OCI-LY7 (cell line): ENCODE measurements around the gene TCF12. TPM values are rescaled to one million over a fixed set of nuclear protein-coding genes. Genes with fewer than 3 reads are reported as not detected.

ENCODE experiments used
- BruUV-seq: library from RNA; stranded (reverse); fragments of 400-500 nt; replicated peaks from 2 replicates; lab custom pipeline; 2021; lab: Mats Ljungman, UMichigan
- CTCF ChIA-PET: fragments of 300-600 bp; sonication (Branson Sonifier 250); formaldehyde crosslinking; loops from one replicate; lab custom pipeline; 2022; ENCODE audit warnings: antibody characterized with exemption; ENCODE audit not compliant: unreplicated experiment; lab: Charles Lee
- POLR2A ChIA-PET: fragments of 300-600 bp; sonication (Branson Sonifier 250); formaldehyde crosslinking; loops from one replicate; lab custom pipeline; 2022; ENCODE audit warnings: antibody characterized with exemption; lab: Charles Lee
- DNase-seq: peaks from one replicate; pipeline ENCODE4 v3.0.0-alpha.2; 2015; ENCODE audit warnings: low spot score
- H2AFZ ChIP-seq: fragments of 200-600 bp; sonication (generic), shearing (Covaris generic); 2 replicates; pipeline ENCODE4 v1.6.1; 2014; ENCODE audit warnings: mild to moderate bottlenecking, antibody characterized with exemption, low read length, moderate library complexity
- H3K27ac ChIP-seq: fragments of 200-600 bp; sonication (generic); 2 replicates; pipeline ENCODE4 v1.5.1; 2014; ENCODE audit warnings: mixed run types, low read depth, mild to moderate bottlenecking, moderate library complexity, low read length, inconsistent platforms; ENCODE audit not compliant: poor library complexity, severe bottlenecking
- H3K36me3 ChIP-seq: fragments of 200-600 bp; sonication (generic); 2 replicates; pipeline ENCODE4 v1.6.1; 2014; ENCODE audit warnings: mild to moderate bottlenecking, antibody characterized with exemption, low read length, moderate library complexity, mixed read lengths; ENCODE audit not compliant: insufficient read depth
- H3K4me1 ChIP-seq: fragments of 200-600 bp; sonication (generic); 2 replicates; pipeline ENCODE4 v1.5.1; 2014; ENCODE audit warnings: mild to moderate bottlenecking, low read length; ENCODE audit not compliant: insufficient read depth, poor library complexity, severe bottlenecking
- H3K4me2 ChIP-seq: fragments of 200-600 bp; sonication (generic); 2 replicates; pipeline ENCODE4 v1.6.1; 2014; ENCODE audit warnings: mild to moderate bottlenecking, low read length
- H3K4me3 ChIP-seq: fragments of 200-600 bp; sonication (generic); 2 replicates; pipeline ENCODE4 v1.5.1; 2014; ENCODE audit warnings: mild to moderate bottlenecking, low read depth, low read length; ENCODE audit not compliant: poor library complexity, severe bottlenecking
- H3K79me2 ChIP-seq: fragments of 200-600 bp; sonication (generic); 2 replicates; pipeline ENCODE4 v1.6.1; 2016; ENCODE audit warnings: low read depth, mild to moderate bottlenecking, low read length, moderate library complexity, mixed read lengths; ENCODE audit not compliant: insufficient read depth
- H3K9me2 ChIP-seq: fragments of 200-600 bp; sonication (generic); 2 replicates; pipeline ENCODE4 v1.6.1; 2016; ENCODE audit warnings: mild to moderate bottlenecking, low read length, mixed read lengths; ENCODE audit not compliant: insufficient read depth
- H3K9me3 ChIP-seq: fragments of 200-600 bp; sonication (generic); 2 replicates; pipeline ENCODE4 v1.6.1; 2014; ENCODE audit warnings: mild to moderate bottlenecking, mixed run types, low read length, mixed read lengths
- H4K20me1 ChIP-seq: fragments of 200-600 bp; sonication (generic); 2 replicates; pipeline ENCODE4 v1.6.1; 2014; ENCODE audit warnings: mild to moderate bottlenecking, antibody characterized with exemption, low read length, moderate library complexity, mixed read lengths; ENCODE audit not compliant: insufficient read depth
- EZH2phosphoT487 ChIP-seq: fragments of 200-600 bp; sonication (generic); IDR thresholded peaks from 2 replicates; pipeline ENCODE4 v1.6.1; 2018; ENCODE audit warnings: low read depth, borderline replicate concordance, mild to moderate bottlenecking, mixed run types, antibody characterized with exemption, low read length, moderate library complexity, mixed read lengths
- intact Hi-C: fragments of 100-400 bp; cut with micrococcal nuclease; formaldehyde crosslinking; loops from one replicate; pipeline ENCODE4 v1.10.0; 2022; ENCODE audit not compliant: unreplicated experiment
- total RNA-seq, 2 experiments: library from RNA; depleted of rRNA in 1 of 2; stranded (reverse); fragments of >200 nt in 1 of 2; shearing (Covaris generic) in 1 of 2; gene quantifications; 2 replicates each; pipeline ENCODE4 v1.2.3, GENCODE V29; 2014 to 2022
- TF ChIP-seq, protein P1 (sequence below): fragments of 200-600 bp; sonication (generic); conservative IDR thresholded peaks from 2 replicates; pipeline ENCODE4 v1.5.1; 2014; ENCODE audit warnings: mild to moderate bottlenecking, antibody characterized with exemption, low read length, moderate library complexity, mixed read lengths

Gene TCF12
- total RNA-seq, 2 experiments from 2014 or later = 51.6 to 139 TPM

DNA sequence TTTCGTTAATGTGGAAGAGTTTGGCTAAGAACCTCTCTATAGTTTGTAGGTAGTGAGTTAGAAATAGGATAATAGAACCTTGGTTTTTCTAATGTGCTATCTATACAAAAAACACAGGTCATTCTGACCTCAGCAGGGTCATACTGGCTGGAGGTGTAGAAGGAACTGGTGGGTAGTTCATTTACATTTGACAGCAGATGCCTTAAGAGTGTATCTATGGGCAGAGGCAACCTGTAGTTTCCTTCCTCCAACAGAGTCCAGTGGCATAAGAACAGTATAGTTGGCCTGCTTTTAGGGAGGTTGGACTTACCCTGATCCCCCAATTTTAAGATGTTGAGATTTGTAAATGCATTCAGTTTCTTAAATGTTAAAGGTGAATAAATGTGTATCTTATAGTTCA lies 152.2 kb downstream of the TCF12 start:
- Histone ChIP-seq H3K36me3 (peaks cover 3% of the 10 kb centered on the region; the same call in 1 of the 2 replicates), H4K20me1 (no peaks in the 10 kb centered on the region), H3K4me3 (no peak overlapping the region), H3K4me1 (no peaks in the 10 kb centered on the region), H3K9me3 (no peaks in the 10 kb centered on the region), H3K27ac (no peak overlapping the region), H3K4me2 (no peak overlapping the region), H2AFZ (no peak overlapping the region), H3K9me2 (no peaks in the 10 kb centered on the region), H3K79me2 (no peaks in the 10 kb centered on the region)
- no peak for DNase-seq
- CTCF ChIA-PET = no interaction called here
- POLR2A ChIA-PET = interaction anchor here (0.6 kb wide), 1 partner anchor 16 kb away, joined by 4 read pairs; no protein-coding TSS in a partner anchor
- intact Hi-C loops = loop anchor here (5.0 kb wide), 1 partner anchor 52 kb away; no protein-coding TSS in a partner anchor
- TF ChIP-seq, protein P1, sequence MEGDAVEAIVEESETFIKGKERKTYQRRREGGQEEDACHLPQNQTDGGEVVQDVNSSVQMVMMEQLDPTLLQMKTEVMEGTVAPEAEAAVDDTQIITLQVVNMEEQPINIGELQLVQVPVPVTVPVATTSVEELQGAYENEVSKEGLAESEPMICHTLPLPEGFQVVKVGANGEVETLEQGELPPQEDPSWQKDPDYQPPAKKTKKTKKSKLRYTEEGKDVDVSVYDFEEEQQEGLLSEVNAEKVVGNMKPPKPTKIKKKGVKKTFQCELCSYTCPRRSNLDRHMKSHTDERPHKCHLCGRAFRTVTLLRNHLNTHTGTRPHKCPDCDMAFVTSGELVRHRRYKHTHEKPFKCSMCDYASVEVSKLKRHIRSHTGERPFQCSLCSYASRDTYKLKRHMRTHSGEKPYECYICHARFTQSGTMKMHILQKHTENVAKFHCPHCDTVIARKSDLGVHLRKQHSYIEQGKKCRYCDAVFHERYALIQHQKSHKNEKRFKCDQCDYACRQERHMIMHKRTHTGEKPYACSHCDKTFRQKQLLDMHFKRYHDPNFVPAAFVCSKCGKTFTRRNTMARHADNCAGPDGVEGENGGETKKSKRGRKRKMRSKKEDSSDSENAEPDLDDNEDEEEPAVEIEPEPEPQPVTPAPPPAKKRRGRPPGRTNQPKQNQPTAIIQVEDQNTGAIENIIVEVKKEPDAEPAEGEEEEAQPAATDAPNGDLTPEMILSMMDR = no peak
- no peak for TF ChIP-seq EZH2phosphoT487
- no TSS peak for BruUV-seq

DNA sequence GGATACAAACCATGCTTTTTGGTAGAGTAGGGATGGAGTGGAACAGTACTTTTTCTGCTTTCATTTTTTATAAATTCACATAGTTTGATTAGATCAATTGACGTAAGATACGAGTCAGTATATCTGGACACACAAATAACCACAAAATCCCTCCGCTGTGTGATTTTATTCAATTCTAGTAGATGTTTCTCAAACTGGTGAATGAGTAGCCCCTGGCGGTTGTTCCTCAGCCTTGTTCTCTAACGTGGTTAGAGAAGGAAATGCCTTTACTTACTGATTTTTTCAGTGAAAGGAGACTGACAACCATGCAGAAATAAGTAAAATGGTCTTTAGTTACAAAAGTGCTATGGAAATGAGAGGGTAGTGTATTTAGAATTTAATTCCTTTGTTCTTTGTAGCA lies 161.0 kb downstream of the TCF12 start:
- TF ChIP-seq, protein P1 = 0 out of 2 replicates have a peak, but pooled peaks have one; percentile 22
- TF ChIP-seq EZH2phosphoT487 = no peak
- H3K4me1 ChIP-seq = peaks cover 8% of the 10 kb centered on the region
- H3K4me2 ChIP-seq = no peak overlapping the region
- intact Hi-C loops = no loop called here
- no peaks in the 10 kb centered on the region for H3K9me3 ChIP-seq
- no TSS peak for BruUV-seq
- H4K20me1 ChIP-seq = no peaks in the 10 kb centered on the region
- H3K36me3 ChIP-seq = no peaks in the 10 kb centered on the region
- ChIA-PET CTCF (no interaction called here), POLR2A (no interaction called here)
- no peaks in the 10 kb centered on the region for H3K9me2 ChIP-seq
- no peak for DNase-seq
- H3K27ac ChIP-seq = no peak overlapping the region
- 0 out of 2 replicates have a peak, but pooled peaks cover 5% of the 10 kb centered on the region for H3K79me2 ChIP-seq
- H3K4me3 ChIP-seq = no peak overlapping the region
- no peak overlapping the region for H2AFZ ChIP-seq

DNA sequence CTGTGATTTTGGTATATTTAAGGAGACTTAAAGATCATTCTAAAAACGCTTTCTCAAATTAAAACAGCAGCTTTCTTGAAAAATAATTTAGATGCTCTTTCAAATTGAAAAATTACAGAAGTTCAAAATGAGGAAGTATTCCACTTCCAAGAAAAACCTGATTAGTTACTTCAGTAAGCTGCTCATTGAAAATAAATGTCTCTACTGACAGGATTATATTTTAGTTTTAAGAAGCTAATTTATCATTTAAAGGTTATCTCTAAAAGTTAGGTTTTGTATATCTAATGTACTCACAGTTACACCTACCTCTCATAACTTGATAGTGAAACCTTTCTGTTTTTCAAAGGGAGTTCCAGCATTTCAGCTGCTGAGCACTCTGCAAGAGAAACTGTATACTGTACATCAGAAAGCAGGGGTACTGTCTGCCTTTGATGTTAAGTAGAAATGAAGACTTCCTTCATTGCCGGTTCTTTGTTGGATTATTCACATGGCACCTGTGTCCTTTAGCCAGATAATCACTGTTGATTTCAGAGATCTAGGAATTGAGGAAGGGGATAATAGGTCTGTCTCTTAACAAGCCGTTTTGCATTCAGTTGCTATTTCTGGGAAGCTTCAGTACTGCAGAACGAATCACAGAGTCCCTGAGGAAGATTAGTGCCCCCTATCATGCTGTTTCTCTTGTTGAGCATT lies 161.6 kb downstream of the TCF12 start:
- intact Hi-C loops = no loop called here
- Histone ChIP-seq H3K36me3 (no peaks in the 10 kb centered on the region), H3K4me3 (no peak overlapping the region), H4K20me1 (no peaks in the 10 kb centered on the region), H3K79me2 (0 out of 2 replicates have a peak, but pooled peaks cover 5% of the 10 kb centered on the region), H3K4me2 (0 out of 2 replicates have a peak overlapping the region, but pooled peaks have one; percentile 13), H3K27ac (no peak overlapping the region), H3K9me2 (no peaks in the 10 kb centered on the region), H2AFZ (no peak overlapping the region), H3K9me3 (no peaks in the 10 kb centered on the region), H3K4me1 (peaks cover 8% of the 10 kb centered on the region)
- ChIA-PET CTCF (no interaction called here), POLR2A (no interaction called here)
- TF ChIP-seq EZH2phosphoT487 = no peak
- TF ChIP-seq, protein P1 = peak; percentile 50
- no TSS peak for BruUV-seq
- DNase-seq = peak; percentile 18
